GM23338 (cell line): ENCODE results near the gene DIDO1. TPM values are rescaled to one million over a fixed set of nuclear protein-coding genes. Genes with fewer than 3 reads are reported as not detected.

Source experiments
- ATAC-seq: fragments of 200-7000 bp; cut with Tn5 transposase; 3 replicates; pipeline ENCODE4 v1.9.1; 2020
- DNase-seq: peaks from one replicate; pipeline ENCODE4 v3.0.0-alpha.2; 2015; ENCODE audit warnings: low spot score
- H2AFZ ChIP-seq: fragments of 200-600 bp; sonication (generic); 2 replicates; pipeline ENCODE4 v1.8.0; 2016; ENCODE audit warnings: antibody characterized with exemption, mild to moderate bottlenecking, moderate library complexity
- H3F3A ChIP-seq: fragments of 200-600 bp; sonication (generic); replicated peaks from 2 replicates; pipeline ENCODE4 v1.8.0; 2017; ENCODE audit warnings: antibody characterized with exemption, mixed run types, low read depth
- H3K27ac ChIP-seq: fragments of 200-600 bp; sonication (generic); 2 replicates; pipeline ENCODE4 v1.6.1; 2016; ENCODE audit warnings: low read depth
- H3K27me3 ChIP-seq: fragments of 200-600 bp; sonication (generic); 2 replicates; pipeline ENCODE4 v1.8.0; 2016; ENCODE audit warnings: mild to moderate bottlenecking, mixed run types, moderate library complexity; ENCODE audit not compliant: insufficient read depth
- H3K36me3 ChIP-seq: fragments of 200-600 bp; sonication (generic); 2 replicates; pipeline ENCODE4 v1.8.0; 2016; ENCODE audit warnings: mild to moderate bottlenecking; ENCODE audit not compliant: insufficient read depth
- H3K4me1 ChIP-seq: fragments of 200-600 bp; sonication (generic); 2 replicates; pipeline ENCODE4 v1.8.0; 2016; ENCODE audit warnings: mild to moderate bottlenecking, moderate library complexity; ENCODE audit not compliant: insufficient read depth
- H3K4me2 ChIP-seq: fragments of 200-600 bp; sonication (generic); 2 replicates; pipeline ENCODE4 v1.7.1; 2017; ENCODE audit warnings: mixed run types
- H3K4me3 ChIP-seq: fragments of 200-600 bp; sonication (generic); 2 replicates; pipeline ENCODE4 v1.6.1; 2016; ENCODE audit warnings: mixed run types
- H3K79me2 ChIP-seq: fragments of 200-600 bp; sonication (generic); replicated peaks from 2 replicates; pipeline ENCODE4 v1.8.0; 2017; ENCODE audit warnings: mild to moderate bottlenecking; ENCODE audit not compliant: insufficient read depth
- H3K9me2 ChIP-seq: fragments of 200-600 bp; sonication (generic); 2 replicates; pipeline ENCODE4 v1.8.0; 2017; ENCODE audit not compliant: insufficient read depth
- H4K20me1 ChIP-seq: fragments of 200-600 bp; sonication (generic); replicated peaks from 2 replicates; pipeline ENCODE4 v1.8.0; 2017; ENCODE audit warnings: mild to moderate bottlenecking; ENCODE audit not compliant: insufficient read depth
- H3K27ac Mint-ChIP-seq: 2 replicates; pipeline ENCODE4 v1.8.0; 2020; ENCODE audit warnings: inconsistent platforms, mild to moderate bottlenecking, moderate library complexity, mixed read lengths
- H3K27me3 Mint-ChIP-seq: 3 replicates; pipeline ENCODE4 v1.8.0; 2022; ENCODE audit warnings: low read depth, mild to moderate bottlenecking, moderate library complexity, mixed read lengths, inconsistent platforms; ENCODE audit not compliant: insufficient read depth, poor library complexity
- H3K36me3 Mint-ChIP-seq: 3 replicates; pipeline ENCODE4 v1.8.0; 2021; ENCODE audit warnings: low read depth, mild to moderate bottlenecking, inconsistent platforms, moderate library complexity, mixed read lengths
- H3K4me1 Mint-ChIP-seq: 3 replicates; pipeline ENCODE4 v1.8.0; 2020; ENCODE audit warnings: mild to moderate bottlenecking, inconsistent platforms, mixed read lengths
- H3K4me3 Mint-ChIP-seq: 3 replicates; pipeline ENCODE4 v1.8.0; 2021; ENCODE audit warnings: moderate library complexity, mild to moderate bottlenecking, inconsistent platforms, mixed read lengths
- H3K9me3 Mint-ChIP-seq: 3 replicates; pipeline ENCODE4 v1.8.0; 2020; ENCODE audit warnings: moderate library complexity, mild to moderate bottlenecking, inconsistent platforms, mixed read lengths
- NANOG ChIP-seq: IDR thresholded peaks from 2 replicates; pipeline ENCODE4 v1.6.1; 2016; ENCODE audit warnings: antibody characterized with exemption, borderline replicate concordance
- polyA plus RNA-seq: library from polyadenylated mRNA; unstranded; fragments of >200 nt; fragmentation: Nextera tagmentation; extraction: Ambion mirVana; gene quantifications from 2 replicates; pipeline ENCODE4 v1.2.1, GENCODE V29; 2016
- total RNA-seq: library from RNA; depleted of rRNA; stranded (reverse); fragments of >200 nt; shearing (Covaris generic); gene quantifications from 2 replicates; pipeline ENCODE4 v1.2.3, GENCODE V29; 2014
- TF ChIP-seq, protein P1 (sequence below): IDR thresholded peaks from 2 replicates; pipeline ENCODE4 v1.6.1; 2016; ENCODE audit warnings: antibody characterized with exemption
- TF ChIP-seq, protein P2 (sequence below): IDR thresholded peaks from one replicate; pipeline ENCODE4 v1.6.1; 2018; ENCODE audit warnings: antibody characterized with exemption; ENCODE audit not compliant: unreplicated experiment
- TF ChIP-seq, protein P3 (sequence below), 2 experiments: fragments of 200-600 bp in 1 of 2; sonication (generic) in 1 of 2; conservative IDR thresholded peaks; 2 replicates each; pipeline versions ENCODE4 v1.5.1 to v1.6.1; 2016 to 2017; ENCODE audit warnings: antibody characterized with exemption in 2 of 2, low read depth in 2 of 2, mild to moderate bottlenecking in 2 of 2, moderate library complexity in 1 of 2

Gene DIDO1
- total and polyA plus RNA-seq, 2 experiments from 2014 or later, result 72.4 to 162 TPM

DNA sequence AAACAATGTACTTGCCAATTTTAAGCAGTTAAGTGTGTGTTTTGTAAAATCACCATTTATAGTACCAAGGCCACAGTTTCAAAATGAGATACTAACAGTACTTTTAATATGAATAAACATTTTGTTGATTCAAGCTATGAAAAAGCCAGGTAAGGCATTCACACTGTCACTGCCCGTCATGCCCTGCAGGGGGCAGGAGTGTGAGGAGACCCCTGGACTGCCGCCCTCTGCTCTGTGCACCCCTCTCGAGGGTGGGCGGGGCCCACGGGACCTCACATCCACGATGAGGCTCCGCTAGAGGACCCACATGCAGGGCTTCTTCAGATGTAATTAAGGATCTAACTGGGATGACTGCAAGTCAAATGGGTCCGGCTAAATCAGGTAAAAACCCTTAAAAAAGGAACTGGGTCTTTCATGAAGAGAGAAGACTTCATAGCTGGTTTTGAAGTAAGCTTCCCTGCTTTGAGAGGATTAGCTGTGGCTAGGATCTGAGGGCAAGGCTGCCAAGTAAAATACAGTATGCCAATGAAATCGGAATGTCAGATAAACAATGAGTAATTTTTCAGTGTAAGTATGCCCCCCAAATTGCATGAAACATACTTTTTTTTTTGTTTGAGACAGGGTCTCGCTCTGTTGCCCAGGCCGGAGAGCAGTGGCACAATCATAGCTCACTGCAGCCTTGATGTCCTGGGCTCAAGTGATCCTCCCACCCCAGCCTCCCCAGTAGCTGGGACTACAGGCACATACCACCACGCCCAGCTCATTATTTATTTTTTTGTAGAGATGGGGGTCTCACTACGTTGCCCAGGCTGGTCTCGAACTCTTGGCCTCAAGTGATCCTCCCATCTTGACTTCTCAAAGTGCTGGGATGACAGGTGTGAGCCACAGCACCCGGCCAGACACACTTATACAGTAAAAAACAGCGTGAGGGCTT is 18.7 kb downstream of the DIDO1 start:
- peak overlapping the region; percentile 33; the same call in 1 of the 2 replicates for H3K27ac Mint-ChIP-seq
- ATAC-seq, result peak; percentile 90

DNA sequence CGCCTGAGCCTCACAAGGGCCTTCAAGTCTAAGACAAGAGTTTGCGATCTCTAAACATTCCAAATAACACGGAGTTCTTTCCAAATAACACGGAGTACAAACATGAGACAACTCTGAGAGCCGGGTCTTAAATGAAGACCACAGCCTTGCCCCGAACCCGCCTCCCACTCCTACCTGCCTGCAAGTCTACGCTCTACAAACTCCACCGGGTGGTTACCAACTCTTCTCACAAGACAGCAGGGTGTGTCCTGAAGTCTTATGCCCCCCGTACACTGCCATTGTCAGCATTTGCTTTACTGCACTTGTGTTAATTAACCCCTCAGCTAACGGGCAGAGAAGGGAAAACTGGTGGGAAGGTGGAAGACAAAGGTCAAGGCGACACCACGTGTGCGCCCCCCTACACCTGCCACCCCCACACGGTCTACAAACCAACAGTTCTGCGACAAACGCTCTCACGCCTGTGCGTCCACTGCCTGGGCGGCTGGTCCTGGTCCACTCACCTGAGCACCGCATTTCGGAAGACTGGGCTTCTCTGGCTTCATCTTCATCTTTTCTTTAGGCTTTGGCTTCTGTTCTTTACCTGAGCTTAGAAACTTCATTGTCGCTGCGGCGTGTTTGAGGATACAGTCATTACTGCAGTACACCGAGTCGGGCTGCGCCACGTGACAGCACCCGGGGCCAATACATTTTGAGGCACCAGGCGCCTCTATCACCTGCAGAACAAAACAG is 19.5 kb downstream of the DIDO1 start:
- DNase-seq (no peak), ATAC-seq (no peak)
- H3K4me3 ChIP-seq, result no peak overlapping the region
- peak overlapping the region; percentile 84 for H3K27ac ChIP-seq
- no peak overlapping the region for H3K4me2 ChIP-seq
- peaks cover 11% of the 10 kb centered on the region for H3K27me3 Mint-ChIP-seq
- peaks cover under 1% of the 10 kb centered on the region for H3K4me1 Mint-ChIP-seq
- H3K36me3 ChIP-seq, result peaks cover 94% of the 10 kb centered on the region
- H3K36me3 Mint-ChIP-seq, result peaks cover 98% of the 10 kb centered on the region
- peaks cover 6% of the 10 kb centered on the region; the same call in 1 of the 2 replicates for H3K4me1 ChIP-seq
- peaks cover 74% of the 10 kb centered on the region for H3K79me2 ChIP-seq
- no peaks in the 10 kb centered on the region for H3K9me2 ChIP-seq
- no peak overlapping the region for H3K4me3 Mint-ChIP-seq
- H3F3A ChIP-seq, result peaks cover 92% of the 10 kb centered on the region
- no peak overlapping the region for H3K27ac Mint-ChIP-seq
- peaks cover 81% of the 10 kb centered on the region for H4K20me1 ChIP-seq
- H3K9me3 Mint-ChIP-seq, result no peaks in the 10 kb centered on the region
- no peaks in the 10 kb centered on the region for H3K27me3 ChIP-seq
- no peak overlapping the region for H2AFZ ChIP-seq
- TF ChIP-seq, protein P1, sequence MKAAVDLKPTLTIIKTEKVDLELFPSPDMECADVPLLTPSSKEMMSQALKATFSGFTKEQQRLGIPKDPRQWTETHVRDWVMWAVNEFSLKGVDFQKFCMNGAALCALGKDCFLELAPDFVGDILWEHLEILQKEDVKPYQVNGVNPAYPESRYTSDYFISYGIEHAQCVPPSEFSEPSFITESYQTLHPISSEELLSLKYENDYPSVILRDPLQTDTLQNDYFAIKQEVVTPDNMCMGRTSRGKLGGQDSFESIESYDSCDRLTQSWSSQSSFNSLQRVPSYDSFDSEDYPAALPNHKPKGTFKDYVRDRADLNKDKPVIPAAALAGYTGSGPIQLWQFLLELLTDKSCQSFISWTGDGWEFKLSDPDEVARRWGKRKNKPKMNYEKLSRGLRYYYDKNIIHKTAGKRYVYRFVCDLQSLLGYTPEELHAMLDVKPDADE, result no peak
- TF ChIP-seq NANOG, result no peak
- TF ChIP-seq, protein P2, sequence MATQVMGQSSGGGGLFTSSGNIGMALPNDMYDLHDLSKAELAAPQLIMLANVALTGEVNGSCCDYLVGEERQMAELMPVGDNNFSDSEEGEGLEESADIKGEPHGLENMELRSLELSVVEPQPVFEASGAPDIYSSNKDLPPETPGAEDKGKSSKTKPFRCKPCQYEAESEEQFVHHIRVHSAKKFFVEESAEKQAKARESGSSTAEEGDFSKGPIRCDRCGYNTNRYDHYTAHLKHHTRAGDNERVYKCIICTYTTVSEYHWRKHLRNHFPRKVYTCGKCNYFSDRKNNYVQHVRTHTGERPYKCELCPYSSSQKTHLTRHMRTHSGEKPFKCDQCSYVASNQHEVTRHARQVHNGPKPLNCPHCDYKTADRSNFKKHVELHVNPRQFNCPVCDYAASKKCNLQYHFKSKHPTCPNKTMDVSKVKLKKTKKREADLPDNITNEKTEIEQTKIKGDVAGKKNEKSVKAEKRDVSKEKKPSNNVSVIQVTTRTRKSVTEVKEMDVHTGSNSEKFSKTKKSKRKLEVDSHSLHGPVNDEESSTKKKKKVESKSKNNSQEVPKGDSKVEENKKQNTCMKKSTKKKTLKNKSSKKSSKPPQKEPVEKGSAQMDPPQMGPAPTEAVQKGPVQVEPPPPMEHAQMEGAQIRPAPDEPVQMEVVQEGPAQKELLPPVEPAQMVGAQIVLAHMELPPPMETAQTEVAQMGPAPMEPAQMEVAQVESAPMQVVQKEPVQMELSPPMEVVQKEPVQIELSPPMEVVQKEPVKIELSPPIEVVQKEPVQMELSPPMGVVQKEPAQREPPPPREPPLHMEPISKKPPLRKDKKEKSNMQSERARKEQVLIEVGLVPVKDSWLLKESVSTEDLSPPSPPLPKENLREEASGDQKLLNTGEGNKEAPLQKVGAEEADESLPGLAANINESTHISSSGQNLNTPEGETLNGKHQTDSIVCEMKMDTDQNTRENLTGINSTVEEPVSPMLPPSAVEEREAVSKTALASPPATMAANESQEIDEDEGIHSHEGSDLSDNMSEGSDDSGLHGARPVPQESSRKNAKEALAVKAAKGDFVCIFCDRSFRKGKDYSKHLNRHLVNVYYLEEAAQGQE, result no peak

More for the DNA sequence above, 18.7 kb downstream of the DIDO1 start:
- peaks cover 96% of the 10 kb centered on the region for H3K36me3 ChIP-seq
- peaks cover 91% of the 10 kb centered on the region for H3F3A ChIP-seq
- peak overlapping the region; percentile 84 for H3K27ac ChIP-seq
- no peak overlapping the region for H3K4me3 ChIP-seq
- DNase-seq, result peak; percentile 68
- H4K20me1 ChIP-seq, result peaks cover 81% of the 10 kb centered on the region
- Mint-ChIP-seq H3K27me3 (peaks cover 11% of the 10 kb centered on the region), H3K9me3 (no peaks in the 10 kb centered on the region), H3K4me1 (no peaks in the 10 kb centered on the region; the same call in 1 of the 3 replicates), H3K36me3 (peaks cover 95% of the 10 kb centered on the region), H3K4me3 (no peak overlapping the region; the same call in 2 of the 3 replicates)
- H3K79me2 ChIP-seq, result peaks cover 83% of the 10 kb centered on the region
- H2AFZ ChIP-seq, result no peak overlapping the region
- H3K27me3 ChIP-seq, result no peaks in the 10 kb centered on the region
- TF ChIP-seq NANOG, result no peak
- TF ChIP-seq, protein P3, sequence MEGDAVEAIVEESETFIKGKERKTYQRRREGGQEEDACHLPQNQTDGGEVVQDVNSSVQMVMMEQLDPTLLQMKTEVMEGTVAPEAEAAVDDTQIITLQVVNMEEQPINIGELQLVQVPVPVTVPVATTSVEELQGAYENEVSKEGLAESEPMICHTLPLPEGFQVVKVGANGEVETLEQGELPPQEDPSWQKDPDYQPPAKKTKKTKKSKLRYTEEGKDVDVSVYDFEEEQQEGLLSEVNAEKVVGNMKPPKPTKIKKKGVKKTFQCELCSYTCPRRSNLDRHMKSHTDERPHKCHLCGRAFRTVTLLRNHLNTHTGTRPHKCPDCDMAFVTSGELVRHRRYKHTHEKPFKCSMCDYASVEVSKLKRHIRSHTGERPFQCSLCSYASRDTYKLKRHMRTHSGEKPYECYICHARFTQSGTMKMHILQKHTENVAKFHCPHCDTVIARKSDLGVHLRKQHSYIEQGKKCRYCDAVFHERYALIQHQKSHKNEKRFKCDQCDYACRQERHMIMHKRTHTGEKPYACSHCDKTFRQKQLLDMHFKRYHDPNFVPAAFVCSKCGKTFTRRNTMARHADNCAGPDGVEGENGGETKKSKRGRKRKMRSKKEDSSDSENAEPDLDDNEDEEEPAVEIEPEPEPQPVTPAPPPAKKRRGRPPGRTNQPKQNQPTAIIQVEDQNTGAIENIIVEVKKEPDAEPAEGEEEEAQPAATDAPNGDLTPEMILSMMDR (conservative IDR thresholded peaks at IDR 0.05; ENCODE audit: low read depth in 2 of 2), result peak; percentile 66 to 72
- peaks cover 4% of the 10 kb centered on the region; the same call in 1 of the 2 replicates for H3K4me1 ChIP-seq
- no peaks in the 10 kb centered on the region for H3K9me2 ChIP-seq
- no peak overlapping the region for H3K4me2 ChIP-seq
